ENCODE results near the gene PI16. TPM values are rescaled to one million over a fixed set of nuclear protein-coding genes. Genes with fewer than 3 reads are reported as not detected.

PI16 gene
- total and polyA plus RNA-seq, 4 donors, result 0.12 to 0.25 (median 0.24) TPM; not detected in 1

DNA sequence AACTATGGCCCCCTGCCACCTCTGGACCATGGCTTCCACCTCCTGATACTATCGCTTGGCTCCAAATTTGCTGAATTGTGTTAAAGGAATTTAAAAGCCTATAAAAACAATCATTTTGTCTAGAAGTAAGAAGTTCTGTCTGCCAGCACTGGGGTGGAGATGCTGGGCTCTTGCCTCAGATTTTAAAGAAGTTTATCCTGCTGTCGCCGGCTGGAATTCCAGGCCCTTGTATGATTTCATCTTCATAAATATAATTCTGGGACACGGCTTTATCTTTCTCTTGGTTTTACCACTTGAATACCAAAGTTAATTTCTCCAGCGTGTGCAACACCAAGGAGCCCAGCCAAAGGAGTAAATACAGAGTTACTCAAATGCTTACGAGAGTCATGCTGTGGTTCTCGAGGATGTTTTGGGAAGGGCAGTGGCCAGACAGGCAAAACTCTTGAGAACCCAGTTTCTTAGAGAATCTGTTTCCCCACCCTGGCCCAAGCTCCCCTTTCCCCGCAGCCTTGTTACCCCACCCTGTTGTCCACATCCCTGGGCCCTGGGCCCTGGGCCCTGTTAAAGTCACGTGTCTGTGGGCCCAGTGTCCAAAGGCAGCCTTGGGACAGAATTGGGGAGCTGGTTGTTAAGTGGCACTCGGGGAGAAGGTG, 36.9 kb upstream of the PI16 start:
- no peak overlapping the region for H3K27ac ChIP-seq (ENCODE audit: low read depth in 1 of 2, low read length in 2 of 2)
- whole genome bisulfite sequencing, result 97% methylated on average over 10 of the region's 10 CpGs

DNA sequence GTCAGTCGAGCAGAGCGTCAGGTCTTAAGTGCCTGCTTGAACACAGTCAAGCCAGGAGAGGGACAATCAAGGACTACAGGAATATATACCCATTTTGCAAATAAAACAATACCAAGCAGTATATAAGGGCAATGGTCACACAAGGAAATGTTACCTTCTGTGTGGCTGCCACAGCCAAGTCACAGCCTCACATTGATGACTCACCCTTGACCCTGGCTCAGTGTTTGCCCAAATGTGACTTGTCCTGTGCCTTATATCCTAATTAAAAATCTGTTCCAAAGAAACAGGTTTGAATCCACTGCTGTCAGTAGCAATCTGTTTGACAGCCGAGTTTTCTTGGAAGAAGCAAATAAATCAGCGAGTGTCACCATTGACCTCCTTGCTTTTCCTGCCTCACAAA, 34.5 kb upstream of the PI16 start:
- Histone ChIP-seq H3K36me3 (ENCODE audit: control insufficient read depth in 4 of 4, insufficient read depth in 3 of 4, low read depth in 1 of 4, low read length in 3 of 4) (peaks cover 5 to 65% (median 40%) of the 10 kb centered on the region in 4 donors), H3K9ac (ENCODE audit: low read depth in 1 of 2, low read length in 2 of 2) (no peak overlapping the region), H3K4me1 (ENCODE audit: control insufficient read depth in 4 of 4, insufficient read depth in 4 of 4, low read length in 3 of 4) (no peaks in the 10 kb centered on the region), H3K4me3 (ENCODE audit: low read depth in 1 of 3, low read length in 3 of 3) (no peak overlapping the region), H3K9me3 (ENCODE audit: control insufficient read depth in 4 of 4, low read length in 3 of 4) (no peaks in the 10 kb centered on the region), H3K27me3 (ENCODE audit: control insufficient read depth in 4 of 4, insufficient read depth in 4 of 4, low read length in 3 of 4) (no peaks in the 10 kb centered on the region), H3K27ac (ENCODE audit: low read depth in 1 of 2, low read length in 2 of 2) (no peak overlapping the region)
- 93% methylated on average over 4 of the region's 4 CpGs for WGBS
- TF ChIP-seq JUND (IDR thresholded peaks at IDR 0.05) (peak in 1 of 2 donors; percentile 41), ZBTB33 (IDR thresholded peaks at IDR 0.05) (no peak)
- DNase-seq (ENCODE audit: low spot score), result no peak

More for the DNA sequence above, 36.9 kb upstream of the PI16 start:
- TF ChIP-seq RAD21 (IDR thresholded peaks at IDR 0.05) (no peak), FOXA1 (IDR thresholded peaks at IDR 0.05) (no peak), NR2F2 (IDR thresholded peaks at IDR 0.05) (no peak), RXRA (IDR thresholded peaks at IDR 0.05) (no peak)
- TF ChIP-seq, protein P1, sequence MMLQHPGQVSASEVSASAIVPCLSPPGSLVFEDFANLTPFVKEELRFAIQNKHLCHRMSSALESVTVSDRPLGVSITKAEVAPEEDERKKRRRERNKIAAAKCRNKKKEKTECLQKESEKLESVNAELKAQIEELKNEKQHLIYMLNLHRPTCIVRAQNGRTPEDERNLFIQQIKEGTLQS (IDR thresholded peaks at IDR 0.05), result no peak
- Histone ChIP-seq H3K27me3 (ENCODE audit: control insufficient read depth in 4 of 4, insufficient read depth in 4 of 4, low read length in 3 of 4) (no peaks in the 10 kb centered on the region), H3K9me3 (ENCODE audit: control insufficient read depth in 4 of 4, low read length in 3 of 4) (no peaks in the 10 kb centered on the region), H3K36me3 (ENCODE audit: control insufficient read depth in 4 of 4, insufficient read depth in 3 of 4, low read depth in 1 of 4, low read length in 3 of 4) (peaks cover 5 to 49% (median 29%) of the 10 kb centered on the region in 4 donors), H3K9ac (ENCODE audit: low read depth in 1 of 2, low read length in 2 of 2) (no peak overlapping the region), H3K4me1 (ENCODE audit: control insufficient read depth in 4 of 4, insufficient read depth in 4 of 4, low read length in 3 of 4) (peaks cover 0 to 8% (median 6%) of the 10 kb centered on the region in 4 donors), H3K4me3 (ENCODE audit: low read depth in 1 of 3, low read length in 3 of 3) (no peak overlapping the region)
- DNase-seq (ENCODE audit: low spot score), result no peak

DNA sequence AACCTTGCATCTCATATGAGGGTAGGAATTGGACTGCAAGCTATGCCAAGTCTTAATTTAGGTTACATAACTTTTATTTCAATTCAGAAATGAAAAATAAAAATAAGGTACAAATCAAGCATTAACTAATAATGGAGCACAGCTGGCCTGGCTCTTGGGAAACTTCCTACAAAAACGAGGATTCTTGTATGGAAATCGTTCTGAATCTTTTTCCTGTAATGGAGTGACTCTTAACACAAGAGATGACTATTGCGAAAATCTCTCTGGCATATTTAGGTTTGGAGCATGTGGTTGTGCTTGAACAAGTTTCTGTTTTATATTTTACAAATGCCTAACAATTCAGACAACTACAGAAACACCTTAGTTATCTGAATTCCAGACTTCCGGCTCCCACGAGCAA, 34.0 kb upstream of the PI16 start:
- Histone ChIP-seq H3K36me3 (ENCODE audit: control insufficient read depth in 4 of 4, insufficient read depth in 3 of 4, low read depth in 1 of 4, low read length in 3 of 4) (peaks cover 5 to 66% (median 41%) of the 10 kb centered on the region in 4 donors), H3K27ac (ENCODE audit: low read depth in 1 of 2, low read length in 2 of 2) (no peak overlapping the region), H3K27me3 (ENCODE audit: control insufficient read depth in 4 of 4, insufficient read depth in 4 of 4, low read length in 3 of 4) (no peaks in the 10 kb centered on the region), H3K4me1 (ENCODE audit: control insufficient read depth in 4 of 4, insufficient read depth in 4 of 4, low read length in 3 of 4) (no peaks in the 10 kb centered on the region), H3K4me3 (ENCODE audit: low read depth in 1 of 3, low read length in 3 of 3) (no peak overlapping the region), H3K9me3 (ENCODE audit: control insufficient read depth in 4 of 4, low read length in 3 of 4) (no peaks in the 10 kb centered on the region), H3K9ac (ENCODE audit: low read depth in 1 of 2, low read length in 2 of 2) (no peak overlapping the region)
- TF ChIP-seq FOXA2 (IDR thresholded peaks at IDR 0.05), result no peak
- TF ChIP-seq RAD21 (IDR thresholded peaks at IDR 0.05), result no peak
- TF ChIP-seq JUND (IDR thresholded peaks at IDR 0.05), result no peak
- WGBS, result 92% methylated on average over 5 of the region's 5 CpGs
- DNase-seq (ENCODE audit: low spot score), result no peak

GRCh38 chr6:36924131-36924530, 30.4 kb upstream of the PI16 start:
- no peak for DNase-seq (ENCODE audit: low spot score)
- Histone ChIP-seq H3K9me3 (ENCODE audit: control insufficient read depth in 4 of 4, low read length in 3 of 4) (no peaks in the 10 kb centered on the region), H3K27me3 (ENCODE audit: control insufficient read depth in 4 of 4, insufficient read depth in 4 of 4, low read length in 3 of 4) (no peaks in the 10 kb centered on the region), H3K9ac (ENCODE audit: low read depth in 1 of 2, low read length in 2 of 2) (no peak overlapping the region), H3K36me3 (ENCODE audit: control insufficient read depth in 4 of 4, insufficient read depth in 3 of 4, low read depth in 1 of 4, low read length in 3 of 4) (peaks cover 0 to 37% (median 21%) of the 10 kb centered on the region in 4 donors), H3K27ac (ENCODE audit: low read depth in 1 of 2, low read length in 2 of 2) (no peak overlapping the region), H3K4me3 (ENCODE audit: low read depth in 1 of 3, low read length in 3 of 3) (no peak overlapping the region), H3K4me1 (ENCODE audit: control insufficient read depth in 4 of 4, insufficient read depth in 4 of 4, low read length in 3 of 4) (no peaks in the 10 kb centered on the region)
- WGBS, result 96% methylated on average over 4 of the region's 4 CpGs
- TF ChIP-seq EGR1 (IDR thresholded peaks at IDR 0.05; ENCODE audit: low read depth in 2 of 2), result no peak
- no peak for TF ChIP-seq SP1 (IDR thresholded peaks at IDR 0.05)
